K562 (cell line): ENCODE data around the gene ARID3A. TPM values are rescaled to one million over a fixed set of nuclear protein-coding genes. Genes with fewer than 3 reads are reported as not detected.
A peak's percentile ranks its signal among the peaks of the same experiment; 100 is the strongest.

ENCODE experiments used
- BRCA1 ChIP-seq, 2 experiments: fragments of 450-650 bp in 1 of 2; sonication (generic) in 1 of 2; formaldehyde crosslinking in 1 of 2; IDR thresholded peaks; 2 replicates each; pipeline versions ENCODE4 v1.5.0 to v1.6.1; 2017 to 2020; ENCODE audit warnings: mild to moderate bottlenecking in 1 of 2, missing genetic modification reagents in 1 of 2
- EGR1 ChIP-seq: fragments of 450-650 bp; conservative IDR thresholded peaks from 2 replicates; pipeline ENCODE4 v1.6.1; 2017; ENCODE audit warnings: mild to moderate bottlenecking
- GTF2A2 ChIP-seq: IDR thresholded peaks from 2 replicates; pipeline ENCODE4 v1.6.1; 2016; ENCODE audit warnings: mild to moderate bottlenecking, missing genetic modification characterization, missing compliant biosample characterization
- HNRNPK ChIP-seq: fragments of 200-400 bp; formaldehyde crosslinking; IDR thresholded peaks from one replicate; pipeline ENCODE4 v1.6.1; 2018; ENCODE audit warnings: mild to moderate bottlenecking, low read depth, low read length; ENCODE audit not compliant: poor library complexity, severe bottlenecking
- MED1 ChIP-seq: sonication (generic); formaldehyde crosslinking; IDR thresholded peaks from 2 replicates; pipeline ENCODE4 v1.8.1; 2023; ENCODE audit warnings: missing genetic modification reagents, borderline replicate concordance
- NFE2 ChIP-seq: IDR thresholded peaks from 2 replicates; pipeline ENCODE4 v1.6.1; 2014; ENCODE audit warnings: antibody characterized with exemption, low read depth
- NFXL1 ChIP-seq: fragments of 450-650 bp; formaldehyde crosslinking; IDR thresholded peaks from 2 replicates; pipeline ENCODE4 v1.4.0; 2021; ENCODE audit warnings: mild to moderate bottlenecking
- PHB ChIP-seq: fragments of 250-450 bp; sonication (Bioruptor Pico); IDR thresholded peaks from 2 replicates; pipeline ENCODE4 v1.5.0; 2021
- PPARD ChIP-seq: fragments of 250-450 bp; sonication (Bioruptor Pico); IDR thresholded peaks from 2 replicates; pipeline ENCODE4 v1.8.0; 2022; ENCODE audit warnings: inconsistent platforms, mild to moderate bottlenecking, moderate library complexity
- SMAD3 ChIP-seq: fragments of 450-650 bp; formaldehyde crosslinking; conservative IDR thresholded peaks from 2 replicates; pipeline ENCODE4 v1.4.0; 2020; ENCODE audit warnings: mild to moderate bottlenecking
- SMAD4 ChIP-seq: fragments of 250-450 bp; sonication (Bioruptor Pico); conservative IDR thresholded peaks from 2 replicates; pipeline ENCODE4 v1.8.0; 2021; ENCODE audit warnings: inconsistent platforms, mild to moderate bottlenecking, moderate library complexity
- TAL1 ChIP-seq: fragments of 450-650 bp; IDR thresholded peaks from 2 replicates; pipeline ENCODE4 v1.6.1; 2016; ENCODE audit warnings: mild to moderate bottlenecking
- U2AF1 ChIP-seq: fragments of 200-400 bp; formaldehyde crosslinking; optimal IDR thresholded peaks from 2 replicates; pipeline ENCODE3; 2017; ENCODE audit warnings: mild to moderate bottlenecking, low read depth, low read length, moderate library complexity
- ZFX ChIP-seq: sonication (generic); formaldehyde crosslinking; IDR thresholded peaks from 2 replicates; pipeline ENCODE4 v1.8.0; 2022; ENCODE audit warnings: mild to moderate bottlenecking, missing genetic modification reagents, moderate library complexity
- ZKSCAN1 ChIP-seq: fragments of 150-350 bp; IDR thresholded peaks from 2 replicates; pipeline ENCODE4 v1.6.1; 2016; ENCODE audit warnings: low read depth, low read length
- ZNF165 ChIP-seq: fragments of 250-450 bp; sonication (Bioruptor Pico); IDR thresholded peaks from 2 replicates; pipeline ENCODE4 v1.4.0; 2020; ENCODE audit warnings: borderline replicate concordance
- ZNF23 ChIP-seq: fragments of 250-450 bp; sonication (Bioruptor Pico); IDR thresholded peaks from 2 replicates; pipeline ENCODE4 v1.4.0; 2020; ENCODE audit warnings: mild to moderate bottlenecking
- ZNF584 ChIP-seq: fragments of 200-800 bp; sonication (Bioruptor generic); IDR thresholded peaks from 2 replicates; pipeline ENCODE4 v1.6.1; 2016; ENCODE audit warnings: low read depth, mild to moderate bottlenecking, missing genetic modification characterization, missing compliant biosample characterization
- polyA plus RNA-seq, 8 experiments: library from polyadenylated mRNA; depleted of rRNA in 4 of 8; stranded (reverse) in 5 of 8; unstranded in 3 of 8; fragments of >200 nt; fragmentation: Nextera tagmentation in 2 of 8; fragmentation: Illumina TruSeq in 1 of 8; extraction: Ambion mirVana in 2 of 8; extraction: Trizol in 1 of 8; gene quantifications; 2 replicates each; pipeline versions ENCODE4 v1.2.1 to v1.2.3, GENCODE V29; 2011 to 2014; ENCODE audit warnings: inconsistent platforms in 1 of 8, missing spikeins in 1 of 8
- total RNA-seq, 7 experiments: library from RNA; depleted of rRNA in 6 of 7; stranded (reverse); fragments of >200 nt in 6 of 7; fragmentation: Illumina TruSeq in 2 of 7; extraction: Trizol in 2 of 7; gene quantifications; 2 replicates each; pipeline versions ENCODE4 v1.2.1 to v1.2.3, GENCODE V29; 2011 to 2021; ENCODE audit warnings: low replicate concordance in 1 of 7
- TF ChIP-seq, protein P1 (sequence below): fragments of 450-650 bp; IDR thresholded peaks from 2 replicates; pipeline ENCODE4 v1.6.1; 2017; ENCODE audit warnings: antibody characterized with exemption, mild to moderate bottlenecking
- TF ChIP-seq, protein P2 (sequence below), 2 experiments: fragments of 250-450 bp in 1 of 2; fragments of 450-650 bp in 1 of 2; sonication (Bioruptor Pico) in 1 of 2; IDR thresholded peaks; 2 replicates each; pipeline versions ENCODE4 v1.6.1 to v1.8.0; 2016 to 2021; ENCODE audit warnings: mild to moderate bottlenecking in 2 of 2, moderate library complexity in 2 of 2, missing compliant biosample characterization in 1 of 2, missing genetic modification characterization in 1 of 2
- TF ChIP-seq, protein P3 (sequence below), 2 experiments: fragments of 450-650 bp in 1 of 2; sonication (generic) in 1 of 2; formaldehyde crosslinking in 1 of 2; IDR thresholded peaks in 1 of 2; conservative IDR thresholded peaks in 1 of 2; 2 replicates each; pipeline versions ENCODE4 v1.6.1 to v1.8.1; 2016 to 2023; ENCODE audit warnings: mild to moderate bottlenecking in 2 of 2, moderate library complexity in 2 of 2, inconsistent platforms in 1 of 2, missing genetic modification reagents in 1 of 2
- TF ChIP-seq, protein P4 (sequence below): sonication (generic); formaldehyde crosslinking; IDR thresholded peaks from 2 replicates; pipeline ENCODE4 v1.8.0; 2022; ENCODE audit warnings: missing genetic modification reagents, mild to moderate bottlenecking, moderate library complexity, borderline replicate concordance

ARID3A gene
- total and polyA plus RNA-seq, 9 of the 15 experiments (the other 6 are each of a cell fraction or from before 2014, with no cell fraction given): 1.4 to 118 (median 31.2) TPM

DNA sequence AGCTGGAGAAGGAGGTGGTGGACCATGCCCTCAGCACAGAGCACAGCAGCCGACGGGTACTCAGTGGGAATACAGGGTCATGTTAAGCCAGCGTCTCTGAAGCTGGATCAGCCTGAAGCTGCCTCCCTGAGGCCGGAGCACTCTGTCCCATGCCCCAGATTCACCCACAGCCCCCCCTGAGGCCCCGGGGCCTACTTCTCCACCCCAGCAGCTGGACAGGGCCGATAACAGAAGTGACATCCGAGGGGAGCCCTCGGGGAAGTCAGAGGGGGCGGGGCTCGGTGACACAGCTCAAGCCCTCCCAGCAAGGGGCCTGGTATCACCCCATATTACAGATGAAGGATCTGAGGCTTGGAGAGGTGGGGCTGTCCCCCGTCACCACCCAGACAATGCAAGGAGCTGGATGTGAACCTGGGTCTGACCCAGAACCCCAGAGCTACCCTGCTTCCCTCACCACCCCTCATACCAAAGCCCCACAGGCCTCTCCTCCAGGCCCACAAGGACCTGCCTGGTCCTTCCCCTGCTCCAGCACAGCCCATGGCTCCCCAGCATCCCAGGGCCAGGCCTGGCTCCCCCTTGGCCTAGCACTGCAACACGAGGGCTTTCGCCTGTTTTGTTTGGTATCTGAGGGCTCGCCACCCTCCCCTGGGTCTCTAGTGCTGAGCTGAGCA, 18.5 kb upstream of the ARID3A start (continued):
- TF ChIP-seq, protein P1, sequence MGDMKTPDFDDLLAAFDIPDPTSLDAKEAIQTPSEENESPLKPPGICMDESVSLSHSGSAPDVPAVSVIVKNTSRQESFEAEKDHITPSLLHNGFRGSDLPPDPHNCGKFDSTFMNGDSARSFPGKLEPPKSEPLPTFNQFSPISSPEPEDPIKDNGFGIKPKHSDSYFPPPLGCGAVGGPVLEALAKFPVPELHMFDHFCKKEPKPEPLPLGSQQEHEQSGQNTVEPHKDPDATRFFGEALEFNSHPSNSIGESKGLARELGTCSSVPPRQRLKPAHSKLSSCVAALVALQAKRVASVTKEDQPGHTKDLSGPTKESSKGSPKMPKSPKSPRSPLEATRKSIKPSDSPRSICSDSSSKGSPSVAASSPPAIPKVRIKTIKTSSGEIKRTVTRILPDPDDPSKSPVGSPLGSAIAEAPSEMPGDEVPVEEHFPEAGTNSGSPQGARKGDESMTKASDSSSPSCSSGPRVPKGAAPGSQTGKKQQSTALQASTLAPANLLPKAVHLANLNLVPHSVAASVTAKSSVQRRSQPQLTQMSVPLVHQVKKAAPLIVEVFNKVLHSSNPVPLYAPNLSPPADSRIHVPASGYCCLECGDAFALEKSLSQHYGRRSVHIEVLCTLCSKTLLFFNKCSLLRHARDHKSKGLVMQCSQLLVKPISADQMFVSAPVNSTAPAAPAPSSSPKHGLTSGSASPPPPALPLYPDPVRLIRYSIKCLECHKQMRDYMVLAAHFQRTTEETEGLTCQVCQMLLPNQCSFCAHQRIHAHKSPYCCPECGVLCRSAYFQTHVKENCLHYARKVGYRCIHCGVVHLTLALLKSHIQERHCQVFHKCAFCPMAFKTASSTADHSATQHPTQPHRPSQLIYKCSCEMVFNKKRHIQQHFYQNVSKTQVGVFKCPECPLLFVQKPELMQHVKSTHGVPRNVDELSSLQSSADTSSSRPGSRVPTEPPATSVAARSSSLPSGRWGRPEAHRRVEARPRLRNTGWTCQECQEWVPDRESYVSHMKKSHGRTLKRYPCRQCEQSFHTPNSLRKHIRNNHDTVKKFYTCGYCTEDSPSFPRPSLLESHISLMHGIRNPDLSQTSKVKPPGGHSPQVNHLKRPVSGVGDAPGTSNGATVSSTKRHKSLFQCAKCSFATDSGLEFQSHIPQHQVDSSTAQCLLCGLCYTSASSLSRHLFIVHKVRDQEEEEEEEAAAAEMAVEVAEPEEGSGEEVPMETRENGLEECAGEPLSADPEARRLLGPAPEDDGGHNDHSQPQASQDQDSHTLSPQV: peak; percentile 85
- no peak for TF ChIP-seq HNRNPK
- no peak for TF ChIP-seq PPARD (CRISPR knock-in tag)
- TF ChIP-seq GTF2A2: no peak
- TF ChIP-seq, protein P2, sequence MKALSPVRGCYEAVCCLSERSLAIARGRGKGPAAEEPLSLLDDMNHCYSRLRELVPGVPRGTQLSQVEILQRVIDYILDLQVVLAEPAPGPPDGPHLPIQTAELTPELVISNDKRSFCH (CRISPR knock-in tag; IDR thresholded peaks at IDR 0.05): no peak
- TF ChIP-seq, protein P2 (tag; IDR thresholded peaks at IDR 0.05): peak; percentile 33; the same call in 1 of the 2 replicates
- TF ChIP-seq, protein P3, sequence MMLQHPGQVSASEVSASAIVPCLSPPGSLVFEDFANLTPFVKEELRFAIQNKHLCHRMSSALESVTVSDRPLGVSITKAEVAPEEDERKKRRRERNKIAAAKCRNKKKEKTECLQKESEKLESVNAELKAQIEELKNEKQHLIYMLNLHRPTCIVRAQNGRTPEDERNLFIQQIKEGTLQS (IDR thresholded peaks at IDR 0.05): peak; percentile 61; the same call in 1 of the 2 replicates
- TF ChIP-seq, protein P3 (CRISPR knock-in tag; conservative IDR thresholded peaks at IDR 0.05): no peak
- TF ChIP-seq ZNF23 (CRISPR knock-in tag): no peak
- peak; percentile 85 for TF ChIP-seq SMAD4 (CRISPR knock-in tag)
- TF ChIP-seq ZKSCAN1: 0 out of 2 replicates have a peak, but pooled peaks have one; percentile 28
- TF ChIP-seq TAL1: peak; percentile 94
- no peak for TF ChIP-seq ZNF165 (CRISPR knock-in tag)
- no peak for TF ChIP-seq NFXL1 (CRISPR knock-in tag)
- no peak for TF ChIP-seq BRCA1 (IDR thresholded peaks at IDR 0.05)
- no peak for TF ChIP-seq BRCA1 (CRISPR knock-in tag; IDR thresholded peaks at IDR 0.05)
- TF ChIP-seq, protein P4, sequence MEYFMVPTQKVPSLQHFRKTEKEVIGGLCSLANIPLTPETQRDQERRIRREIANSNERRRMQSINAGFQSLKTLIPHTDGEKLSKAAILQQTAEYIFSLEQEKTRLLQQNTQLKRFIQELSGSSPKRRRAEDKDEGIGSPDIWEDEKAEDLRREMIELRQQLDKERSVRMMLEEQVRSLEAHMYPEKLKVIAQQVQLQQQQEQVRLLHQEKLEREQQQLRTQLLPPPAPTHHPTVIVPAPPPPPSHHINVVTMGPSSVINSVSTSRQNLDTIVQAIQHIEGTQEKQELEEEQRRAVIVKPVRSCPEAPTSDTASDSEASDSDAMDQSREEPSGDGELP (CRISPR knock-in tag): peak; percentile 99
- no peak for TF ChIP-seq U2AF1
- TF ChIP-seq EGR1: peak; percentile 68
- TF ChIP-seq MED1 (CRISPR knock-in tag): no peak
- TF ChIP-seq NFE2: peak; percentile 75
- peak; percentile 61; the same call in 1 of the 2 replicates for TF ChIP-seq ZNF584 (CRISPR knock-in tag)
- TF ChIP-seq SMAD3: peak; percentile 41; the same call in 1 of the 2 replicates
- no peak for TF ChIP-seq PHB (CRISPR knock-in tag)
- peak; percentile 81 for TF ChIP-seq ZFX (CRISPR knock-in tag)
